ENCODE measurements around the gene RPL36.
"Not testable (repeated sequence)": the region's sequence is repeated elsewhere in the genome, so short reads cannot be mapped to it uniquely, and the experiment has no call there.

The RPL36 gene

GRCh38 chr19:5690955-5691821 lies 1.1 kb downstream of the RPL36 start:
- DNase-seq (ENCODE audit: low spot score), result peak; percentile 55
- no peak for FAIRE-seq

- FAIRE-seq (no peak), DNase-seq (ENCODE audit: low spot score) (no peak)
Observed at GRCh38 chr19:5691822-5692722, 2.0 kb downstream of the RPL36 start.

- DNase-seq (ENCODE audit: low spot score) (no peak), FAIRE-seq (no peak)
Observed at GRCh38 chr19:5692723-5693194, 2.7 kb downstream of the RPL36 start.

GRCh38 chr19:5693195-5694166 lies 3.4 kb downstream of the RPL36 start:
- DNase-seq (ENCODE audit: low spot score), result no peak
- no peak for FAIRE-seq

- DNase-seq (ENCODE audit: low spot score) (no peak), FAIRE-seq (no peak)
Observed at GRCh38 chr19:5694167-5694955, 4.3 kb downstream of the RPL36 start.

GRCh38 chr19:5694956-5695648 lies 5.0 kb downstream of the RPL36 start:
- DNase-seq (ENCODE audit: low spot score) (no peak), FAIRE-seq (no peak)

GRCh38 chr19:5695649-5696195 lies 5.6 kb downstream of the RPL36 start:
- FAIRE-seq (no peak), DNase-seq (ENCODE audit: low spot score) (no peak)

- DNase-seq (ENCODE audit: low spot score) (no peak), FAIRE-seq (no peak)
Observed at GRCh38 chr19:5696196-5697021, 6.3 kb downstream of the RPL36 start.

GRCh38 chr19:5697022-5697889 lies 7.2 kb downstream of the RPL36 start:
- no peak for DNase-seq (ENCODE audit: low spot score)
- no peak for FAIRE-seq

- FAIRE-seq (no peak), DNase-seq (ENCODE audit: low spot score) (no peak)
Observed at GRCh38 chr19:5697890-5698634, 8.0 kb downstream of the RPL36 start.

- DNase-seq (ENCODE audit: low spot score), result no peak
Observed at GRCh38 chr19:5698635-5699422, 8.7 kb downstream of the RPL36 start.

GRCh38 chr19:5700455-5701092 lies 10.5 kb downstream of the RPL36 start:
- DNase-seq (ENCODE audit: low spot score), result no peak
- FAIRE-seq, result no peak

More at GRCh38 chr19:5698635-5699422, 8.7 kb downstream of the RPL36 start:
- no peak for FAIRE-seq

- FAIRE-seq; DNase-seq (ENCODE audit: low spot score): not testable (repeated sequence)
Observed at GRCh38 chr19:5702053-5702410, 11.9 kb downstream of the RPL36 start.

- DNase-seq (ENCODE audit: low spot score) (no peak), FAIRE-seq (no peak)
Observed at GRCh38 chr19:5703819-5704818, 14.0 kb downstream of the RPL36 start.

All from RCC 7860 (cell line).